ENCODE data around the gene RADIL.
A peak's percentile ranks its signal among the peaks of the same experiment; 100 is the strongest.

Gene RADIL

GRCh38 chr7:4883033-4883371 lies 514 bp downstream of the RADIL start:
- no peak for DNase-seq (ENCODE audit: low read depth, low spot score)

GRCh38 chr7:4882169-4883032 lies 1.1 kb downstream of the RADIL start:
- DNase-seq (ENCODE audit: low read depth, low spot score): peak; percentile 64

DNA sequence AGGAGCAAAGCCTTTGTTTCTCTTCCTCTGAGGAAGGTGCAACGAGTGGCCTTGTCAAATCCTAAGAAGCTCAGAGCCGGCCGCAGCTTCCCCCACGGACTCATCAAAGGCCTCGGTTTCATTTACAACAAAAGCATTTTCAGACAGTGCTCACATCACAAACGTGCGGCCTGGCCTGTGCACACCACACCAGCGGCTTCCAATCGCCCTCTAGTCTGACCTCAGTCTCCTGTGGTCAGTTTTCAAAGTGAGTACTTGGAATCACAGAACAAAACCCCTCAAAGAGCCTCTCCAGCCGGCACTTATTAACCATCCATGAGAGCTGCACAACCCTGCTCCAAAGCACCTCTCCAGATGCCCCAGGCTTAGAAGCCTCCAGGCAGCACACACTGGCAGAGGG lies 3.3 kb downstream of the RADIL start:
- DNase-seq (ENCODE audit: low read depth, low spot score): no peak

DNA sequence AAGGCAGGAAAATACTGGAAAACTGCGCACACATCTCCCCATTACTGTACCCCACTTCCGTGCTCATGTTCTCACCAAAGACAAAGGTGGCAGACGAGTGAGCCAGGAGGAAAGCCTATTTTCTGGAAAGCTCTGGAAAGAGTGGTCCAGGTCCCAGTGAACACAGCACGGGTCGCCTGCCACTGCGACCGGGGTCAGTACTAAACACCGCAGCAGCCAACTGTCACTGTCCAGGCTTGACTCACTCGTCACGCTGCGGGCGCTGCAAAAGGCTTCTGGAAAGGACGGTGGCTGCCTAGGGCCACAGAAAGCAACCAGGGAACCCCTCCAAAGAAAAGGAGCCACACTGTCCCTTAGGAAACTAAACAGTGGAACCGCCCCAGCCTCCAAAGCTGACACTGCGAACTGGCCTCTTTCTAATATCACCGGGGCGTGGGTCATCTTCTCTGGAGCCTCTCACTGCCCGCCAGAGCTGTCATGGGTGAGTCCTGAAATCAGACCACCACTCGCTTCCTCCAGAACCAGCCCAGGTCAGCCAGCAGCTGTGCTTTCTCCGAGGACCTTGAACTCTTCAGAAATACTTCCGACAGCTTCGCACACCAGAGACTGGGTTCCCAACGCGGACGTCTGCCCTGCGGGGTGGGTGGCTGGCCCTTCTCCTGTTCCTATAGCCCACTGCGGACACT lies 4.0 kb downstream of the RADIL start:
- DNase-seq (ENCODE audit: low read depth, low spot score): no peak

DNA sequence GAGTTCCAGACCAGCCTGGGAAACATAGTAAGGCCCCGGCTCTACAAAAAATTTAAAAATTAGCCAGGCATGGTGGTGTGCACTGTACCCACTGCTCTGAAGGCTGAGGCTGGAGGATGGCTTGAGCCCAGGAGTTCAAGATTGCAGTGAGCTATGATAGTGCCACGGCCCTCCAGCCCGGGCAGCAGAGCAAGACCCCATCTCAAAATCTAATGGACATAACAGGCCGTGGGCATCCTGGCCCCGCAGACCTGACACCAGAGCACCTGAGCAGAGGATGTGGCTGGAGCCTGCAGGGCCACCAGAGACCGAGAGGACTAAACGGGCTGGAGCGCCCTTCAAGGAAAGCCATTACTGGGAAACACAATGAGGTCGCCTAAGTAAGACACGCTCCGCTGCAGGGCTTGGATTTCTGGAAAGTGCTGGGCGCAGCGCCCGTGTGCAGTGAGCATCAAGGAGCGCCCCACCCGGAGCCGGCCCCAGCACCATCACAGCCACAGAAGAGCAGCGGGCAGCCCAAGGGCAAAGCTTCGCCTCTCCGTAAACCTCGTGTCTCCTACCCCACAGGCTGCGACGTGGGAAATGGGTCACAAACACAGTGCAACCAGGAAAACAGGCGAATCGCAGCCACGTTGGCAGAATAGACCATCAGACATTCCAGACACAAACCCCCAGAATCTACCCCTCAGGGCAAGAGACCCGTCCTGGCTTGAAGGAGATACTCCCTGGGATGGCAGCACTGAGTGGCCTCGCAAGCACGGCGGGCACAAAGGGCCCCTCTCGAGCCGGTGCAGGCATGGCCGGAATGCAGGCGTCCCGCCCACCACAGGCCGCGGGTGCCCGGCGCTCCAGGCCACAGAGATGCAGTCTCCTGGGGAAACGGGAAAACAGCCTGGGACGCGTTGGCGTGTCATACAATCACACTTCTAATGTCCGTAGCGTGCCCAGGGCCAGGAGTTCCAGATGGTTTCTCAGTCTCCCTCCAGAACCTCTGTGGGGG lies 4.9 kb downstream of the RADIL start:
- no peak for DNase-seq (ENCODE audit: low read depth, low spot score)

DNA sequence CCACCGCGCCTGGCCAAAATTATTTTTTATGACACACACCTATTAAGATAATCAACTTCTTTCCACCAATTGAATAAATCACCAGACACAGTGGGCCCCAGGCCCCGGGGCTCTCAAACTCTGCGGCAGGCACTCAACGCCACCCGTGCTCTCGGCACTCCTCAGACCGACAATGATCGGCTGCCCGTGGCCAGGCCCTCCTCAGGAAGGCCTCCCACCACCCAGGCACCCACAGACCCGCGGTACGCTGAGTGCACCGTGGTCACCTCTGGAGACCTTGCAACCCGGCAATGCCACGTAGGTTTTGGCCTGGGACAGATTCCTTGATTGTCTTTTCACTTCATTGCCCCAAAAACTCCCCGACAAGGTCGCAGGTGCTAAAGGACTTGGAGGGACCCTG lies 6.9 kb downstream of the RADIL start:
- no peak for DNase-seq (ENCODE audit: low read depth, low spot score)

DNA sequence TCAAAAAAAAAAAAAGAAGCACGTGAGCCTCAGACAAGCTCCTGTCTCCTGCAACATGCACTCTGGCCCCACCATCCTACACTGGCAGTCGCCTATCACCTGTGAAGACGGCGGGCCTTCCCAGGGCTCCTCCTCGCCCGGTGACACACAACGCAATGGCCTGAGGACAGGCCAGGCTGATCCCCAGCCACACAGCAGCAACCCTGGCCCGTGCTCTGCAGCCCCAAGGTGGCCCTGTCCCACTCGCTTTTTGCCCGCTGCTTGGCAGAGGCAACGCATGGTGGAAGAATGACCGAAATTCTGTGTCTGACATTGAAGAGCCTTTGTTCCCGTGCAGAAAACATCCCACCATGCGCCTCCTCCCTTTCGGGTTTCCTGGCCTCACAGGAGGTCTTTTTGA lies 8.1 kb downstream of the RADIL start:
- DNase-seq (ENCODE audit: low read depth, low spot score): no peak

GRCh38 chr7:4873071-4873944 lies 10.2 kb downstream of the RADIL start:
- DNase-seq (ENCODE audit: low read depth, low spot score): no peak

DNA sequence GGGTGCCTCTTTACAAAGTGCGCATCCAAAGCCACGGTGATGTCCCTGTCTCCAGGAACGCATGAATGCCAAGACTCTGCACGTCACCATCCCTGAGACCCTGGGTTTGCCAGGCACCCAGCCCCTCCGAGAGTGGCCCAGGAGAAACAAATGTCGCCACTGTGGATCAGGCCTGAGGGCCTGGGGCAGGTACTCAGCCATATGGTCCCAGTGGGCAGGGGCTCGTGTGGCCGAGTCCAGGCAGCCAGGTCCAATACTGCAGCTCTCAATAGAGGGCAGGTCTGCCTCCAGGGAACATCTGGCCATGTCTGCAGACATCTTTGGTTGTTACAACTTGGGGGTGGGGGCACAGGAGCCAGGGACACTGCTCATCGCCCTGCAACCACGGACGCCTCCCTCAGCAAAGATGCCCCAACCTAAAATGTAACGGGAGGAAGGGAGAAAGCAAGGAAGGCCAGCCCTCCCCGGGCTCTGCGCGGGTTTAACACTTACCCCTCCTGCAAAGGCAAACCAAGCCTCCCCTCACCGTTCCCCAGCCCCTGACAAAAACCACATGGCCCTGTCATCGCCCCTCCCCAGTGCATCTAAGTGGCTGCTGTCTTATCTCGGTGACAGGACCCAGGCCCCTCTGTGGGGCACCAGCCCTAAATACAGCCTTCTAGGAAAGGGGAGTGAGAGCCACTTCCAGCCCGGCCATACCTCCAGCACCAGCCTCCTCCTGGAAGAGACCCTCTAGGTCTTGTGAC lies 11.4 kb downstream of the RADIL start:
- no peak for DNase-seq (ENCODE audit: low read depth, low spot score)

DNA sequence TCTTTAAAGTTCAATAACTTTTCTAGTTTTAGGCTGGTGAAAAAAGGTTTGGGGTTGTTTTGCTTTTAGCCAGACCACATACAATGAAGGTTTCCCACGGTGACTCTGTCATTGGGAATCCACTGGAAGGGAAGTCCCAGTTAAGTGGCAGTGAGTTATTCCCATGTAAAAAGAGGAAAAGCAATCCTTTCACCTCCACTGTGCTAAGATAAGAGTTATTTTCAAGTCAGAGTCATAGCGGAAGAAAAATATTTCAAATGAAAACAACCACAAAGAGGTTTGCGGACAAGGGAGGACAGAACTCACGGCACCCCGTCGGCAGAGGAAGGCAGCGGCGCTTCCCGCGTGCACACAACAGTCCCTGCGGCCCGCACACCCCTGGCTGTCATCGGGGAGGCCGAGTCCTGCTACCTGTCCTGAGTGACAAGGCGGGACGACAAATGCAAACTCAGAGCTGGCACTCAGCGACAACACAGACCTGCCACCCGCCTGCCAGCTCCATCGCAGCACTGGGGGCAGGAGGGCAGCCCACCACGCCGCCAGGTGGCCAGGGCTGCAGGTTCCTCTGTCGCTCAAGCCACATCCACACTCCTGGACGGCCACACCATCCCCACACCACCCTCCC lies 12.3 kb downstream of the RADIL start:
- DNase-seq (ENCODE audit: low read depth, low spot score): no peak

- DNase-seq (ENCODE audit: low read depth, low spot score): no peak
Measured at GRCh38 chr7:4868493-4868892, 15.0 kb downstream of the RADIL start.

- no peak for DNase-seq (ENCODE audit: low read depth, low spot score)
Measured at GRCh38 chr7:4866528-4867496, 16.7 kb downstream of the RADIL start.

DNA sequence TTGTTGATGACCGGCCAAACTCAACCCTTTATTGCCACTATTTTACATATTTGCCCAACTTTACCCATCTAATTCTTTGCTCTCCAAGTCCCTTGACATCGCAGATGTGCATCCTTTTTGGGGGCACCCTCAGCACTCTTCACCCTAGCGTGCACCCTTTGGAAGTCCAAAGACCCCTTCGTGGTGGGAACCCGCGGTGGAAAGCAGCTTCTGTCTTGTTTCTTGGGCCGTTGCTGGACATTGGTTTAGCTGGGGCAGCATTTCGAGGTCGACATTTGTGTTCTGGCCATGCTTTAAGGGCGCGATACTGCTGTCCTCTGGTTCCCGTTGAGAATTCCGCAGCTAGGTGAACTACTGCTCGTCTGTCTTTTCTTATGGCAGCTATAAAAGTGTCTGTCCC lies 21.4 kb downstream of the RADIL start:
- no peak for DNase-seq (ENCODE audit: low read depth, low spot score)

GRCh38 chr7:4861673-4862072 lies 21.8 kb downstream of the RADIL start, which contains the start of gene PAPOLB:
Gene PAPOLB, minus strand, starts transcription at chr7:4862030. Its CDS starts 220 bp downstream, at chr7:4861810.
- no peak for DNase-seq (ENCODE audit: low read depth, low spot score)

DNA sequence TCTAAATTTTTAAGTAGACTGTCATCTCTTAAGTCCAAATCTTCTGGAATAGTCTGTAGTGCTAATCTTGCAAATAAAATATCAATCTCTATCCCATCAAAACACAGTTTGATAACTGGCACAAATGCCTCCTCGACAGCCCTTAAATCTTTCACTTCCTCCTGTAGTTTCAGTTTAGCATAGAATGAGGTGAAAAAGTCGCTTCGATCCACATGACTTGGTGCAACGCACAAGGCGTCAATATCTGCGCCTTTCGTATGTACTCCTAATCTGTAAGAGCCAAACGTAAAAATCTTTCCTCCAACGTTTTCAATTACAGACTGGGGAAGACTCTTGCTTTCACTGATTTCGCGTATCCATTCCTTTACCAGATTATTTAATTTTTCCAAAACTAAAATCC lies 22.3 kb downstream of the RADIL start:
- no peak for DNase-seq (ENCODE audit: low read depth, low spot score)

DNA sequence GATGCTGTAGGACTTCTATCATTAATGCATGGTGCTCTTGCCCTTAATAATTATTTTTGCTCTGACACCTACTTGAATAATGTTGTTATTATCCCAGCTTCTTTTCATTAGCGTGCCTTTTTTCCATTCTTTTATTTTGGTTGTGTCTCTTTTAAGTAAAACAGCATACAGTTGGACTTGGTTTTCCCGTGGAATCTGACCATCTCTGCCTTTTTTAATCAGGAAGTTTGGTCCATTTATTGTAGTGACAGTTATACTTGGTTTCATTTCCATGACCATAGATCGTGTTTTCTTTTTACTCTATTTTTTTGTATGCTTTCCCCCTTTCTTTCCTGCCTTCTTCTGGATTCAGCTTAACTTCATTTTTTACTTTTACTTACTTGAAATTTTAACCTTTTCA lies 26.3 kb downstream of the RADIL start:
- DNase-seq (ENCODE audit: low read depth, low spot score): no peak

DNA sequence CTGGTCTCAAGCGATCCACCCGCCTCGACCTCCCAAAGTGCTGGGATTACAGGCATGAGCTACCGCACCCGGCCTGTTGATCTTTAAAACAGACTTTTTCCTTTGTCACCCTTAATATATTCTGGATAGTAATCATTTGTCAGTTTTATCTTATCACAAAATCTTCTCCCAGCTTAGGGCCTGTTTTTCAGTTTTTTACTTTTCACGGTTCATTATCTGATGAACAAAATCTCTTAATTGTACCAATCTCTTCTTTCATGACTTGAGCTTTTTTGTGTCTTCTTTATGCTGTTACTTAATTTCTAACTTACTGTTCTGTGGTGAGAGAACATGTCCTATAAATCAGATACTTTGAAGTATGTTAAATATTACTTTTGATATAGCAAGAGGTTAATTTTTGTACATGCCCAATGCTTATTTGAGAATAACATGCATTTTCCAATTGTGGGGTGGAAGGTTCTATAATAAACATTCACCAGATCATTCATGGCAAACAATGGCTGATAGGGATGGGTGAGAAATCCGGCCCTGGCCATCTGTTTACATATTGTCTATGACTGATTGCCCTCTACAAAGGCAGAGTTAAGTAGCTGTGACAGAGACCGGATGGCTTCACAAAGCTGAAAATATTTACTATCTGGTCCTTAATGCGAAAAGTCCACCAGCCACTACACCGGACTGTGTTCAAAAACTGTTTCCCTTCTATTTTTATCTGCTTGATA lies 27.0 kb downstream of the RADIL start:
- DNase-seq (ENCODE audit: low read depth, low spot score): no peak

GRCh38 chr7:4854916-4855315 lies 28.6 kb downstream of the RADIL start:
- no peak for DNase-seq (ENCODE audit: low read depth, low spot score)
